ENCODE results near the gene TEN1.

The TEN1 gene

GRCh38 chr17:76022973-76023899 is 44.2 kb downstream of the TEN1 start:
- no peak overlapping the region for H3K4me3 Mint-ChIP-seq
- H3K4me1 Mint-ChIP-seq (ENCODE audit: low read depth), result no peaks in the 10 kb centered on the region
- no peaks in the 10 kb centered on the region for H3K36me3 Mint-ChIP-seq (ENCODE audit: low read depth)
- no peak overlapping the region for H3K27ac Mint-ChIP-seq
- H3K27me3 Mint-ChIP-seq (ENCODE audit: low read depth), result peaks cover 8% of the 10 kb centered on the region
- H3K9me3 Mint-ChIP-seq, result no peaks in the 10 kb centered on the region

GRCh38 chr17:76023900-76024237 is 44.8 kb downstream of the TEN1 start:
- Mint-ChIP-seq H3K36me3 (ENCODE audit: low read depth) (no peaks in the 10 kb centered on the region), H3K9me3 (no peaks in the 10 kb centered on the region), H3K4me1 (ENCODE audit: low read depth) (no peaks in the 10 kb centered on the region)

GRCh38 chr17:76024353-76024752 is 45.3 kb downstream of the TEN1 start:
- Mint-ChIP-seq H3K27me3 (ENCODE audit: low read depth) (peaks cover 8% of the 10 kb centered on the region), H3K36me3 (ENCODE audit: low read depth) (no peaks in the 10 kb centered on the region), H3K27ac (no peak overlapping the region), H3K9me3 (no peaks in the 10 kb centered on the region), H3K4me3 (no peak overlapping the region), H3K4me1 (ENCODE audit: low read depth) (peaks cover 2% of the 10 kb centered on the region)

More at GRCh38 chr17:76023900-76024237, 44.8 kb downstream of the TEN1 start:
- Mint-ChIP-seq H3K4me3 (no peak overlapping the region), H3K27ac (no peak overlapping the region), H3K27me3 (ENCODE audit: low read depth) (peaks cover 8% of the 10 kb centered on the region)

GRCh38 chr17:76025294-76025693 is 46.3 kb downstream of the TEN1 start:
- Mint-ChIP-seq H3K4me3 (no peak overlapping the region), H3K27ac (no peak overlapping the region), H3K36me3 (ENCODE audit: low read depth) (no peaks in the 10 kb centered on the region), H3K9me3 (no peaks in the 10 kb centered on the region), H3K27me3 (ENCODE audit: low read depth) (peaks cover under 1% of the 10 kb centered on the region), H3K4me1 (ENCODE audit: low read depth) (peaks cover 7% of the 10 kb centered on the region)

GRCh38 chr17:76026714-76027158 is 47.7 kb downstream of the TEN1 start:
- H3K27ac Mint-ChIP-seq, result no peak overlapping the region
- no peaks in the 10 kb centered on the region for H3K36me3 Mint-ChIP-seq (ENCODE audit: low read depth)
- no peaks in the 10 kb centered on the region for H3K9me3 Mint-ChIP-seq
- peaks cover 7% of the 10 kb centered on the region for H3K4me1 Mint-ChIP-seq (ENCODE audit: low read depth)
- no peaks in the 10 kb centered on the region for H3K27me3 Mint-ChIP-seq (ENCODE audit: low read depth)
- H3K4me3 Mint-ChIP-seq, result no peak overlapping the region

- Mint-ChIP-seq H3K9me3 (no peaks in the 10 kb centered on the region), H3K4me3 (no peak within 1 kb of the TSS), H3K27me3 (ENCODE audit: low read depth) (no peaks in the 10 kb centered on the region), H3K27ac (no peak within 1 kb of the TSS), H3K36me3 (ENCODE audit: low read depth) (no peaks in the 10 kb centered on the region), H3K4me1 (ENCODE audit: low read depth) (peaks cover 7% of the 10 kb centered on the region)
These were observed 48.3 kb downstream of the TEN1 start, which contains the start of gene EVPL for GRCh38 chr17:76027159-76027839. Gene EVPL, minus strand, starts transcription at chr17:76027306. Its CDS starts 108 bp downstream, at chr17:76027198.

GRCh38 chr17:76032073-76032779 is 53.2 kb downstream of the TEN1 start:
- no peaks in the 10 kb centered on the region for H3K27me3 Mint-ChIP-seq (ENCODE audit: low read depth)
- no peak overlapping the region for H3K4me3 Mint-ChIP-seq
- peaks cover 9% of the 10 kb centered on the region for H3K4me1 Mint-ChIP-seq (ENCODE audit: low read depth)
- H3K27ac Mint-ChIP-seq, result no peak overlapping the region
- no peaks in the 10 kb centered on the region for H3K9me3 Mint-ChIP-seq
- H3K36me3 Mint-ChIP-seq (ENCODE audit: low read depth), result peaks cover 2% of the 10 kb centered on the region

- no peak overlapping the region for H3K27ac Mint-ChIP-seq
- H3K27me3 Mint-ChIP-seq (ENCODE audit: low read depth), result no peaks in the 10 kb centered on the region
- no peak overlapping the region for H3K4me3 Mint-ChIP-seq
- H3K4me1 Mint-ChIP-seq (ENCODE audit: low read depth), result peaks cover 9% of the 10 kb centered on the region
- H3K9me3 Mint-ChIP-seq, result no peaks in the 10 kb centered on the region
- peaks cover 2% of the 10 kb centered on the region for H3K36me3 Mint-ChIP-seq (ENCODE audit: low read depth)
These were observed 53.7 kb downstream of the TEN1 start for GRCh38 chr17:76032780-76033108.

- no peak overlapping the region for H3K27ac Mint-ChIP-seq
- H3K27me3 Mint-ChIP-seq (ENCODE audit: low read depth), result no peaks in the 10 kb centered on the region
- H3K4me3 Mint-ChIP-seq, result no peak overlapping the region
- no peaks in the 10 kb centered on the region for H3K9me3 Mint-ChIP-seq
- H3K36me3 Mint-ChIP-seq (ENCODE audit: low read depth), result peaks cover 4% of the 10 kb centered on the region
- peaks cover 9% of the 10 kb centered on the region for H3K4me1 Mint-ChIP-seq (ENCODE audit: low read depth)
These were observed 54.1 kb downstream of the TEN1 start for GRCh38 chr17:76033139-76033538.

GRCh38 chr17:76034428-76035350 is 55.6 kb downstream of the TEN1 start:
- no peak overlapping the region for H3K4me3 Mint-ChIP-seq
- H3K9me3 Mint-ChIP-seq, result no peaks in the 10 kb centered on the region
- no peak overlapping the region for H3K27ac Mint-ChIP-seq
- H3K36me3 Mint-ChIP-seq (ENCODE audit: low read depth), result peaks cover 20% of the 10 kb centered on the region
- H3K4me1 Mint-ChIP-seq (ENCODE audit: low read depth), result peaks cover 3% of the 10 kb centered on the region
- no peaks in the 10 kb centered on the region for H3K27me3 Mint-ChIP-seq (ENCODE audit: low read depth)

- H3K27ac Mint-ChIP-seq, result no peak overlapping the region
- no peaks in the 10 kb centered on the region for H3K27me3 Mint-ChIP-seq (ENCODE audit: low read depth)
- H3K9me3 Mint-ChIP-seq, result no peaks in the 10 kb centered on the region
- no peak overlapping the region for H3K4me3 Mint-ChIP-seq
- H3K36me3 Mint-ChIP-seq (ENCODE audit: low read depth), result peaks cover 20% of the 10 kb centered on the region
- peaks cover 1% of the 10 kb centered on the region for H3K4me1 Mint-ChIP-seq (ENCODE audit: low read depth)
These were observed 57.6 kb downstream of the TEN1 start for GRCh38 chr17:76036497-76037261.

- Mint-ChIP-seq H3K9me3 (no peaks in the 10 kb centered on the region), H3K36me3 (ENCODE audit: low read depth) (peaks cover 22% of the 10 kb centered on the region), H3K4me1 (ENCODE audit: low read depth) (peaks cover 1% of the 10 kb centered on the region), H3K27me3 (ENCODE audit: low read depth) (no peaks in the 10 kb centered on the region), H3K27ac (no peak overlapping the region), H3K4me3 (no peak overlapping the region)
These were observed 59.0 kb downstream of the TEN1 start for GRCh38 chr17:76038050-76038449.

- no peaks in the 10 kb centered on the region for H3K9me3 Mint-ChIP-seq
- no peak overlapping the region for H3K27ac Mint-ChIP-seq
- no peaks in the 10 kb centered on the region for H3K27me3 Mint-ChIP-seq (ENCODE audit: low read depth)
- peaks cover 1% of the 10 kb centered on the region for H3K4me1 Mint-ChIP-seq (ENCODE audit: low read depth)
- peaks cover 32% of the 10 kb centered on the region for H3K36me3 Mint-ChIP-seq (ENCODE audit: low read depth)
- no peak overlapping the region for H3K4me3 Mint-ChIP-seq
These were observed 60.1 kb downstream of the TEN1 start for GRCh38 chr17:76039121-76039520.
